GM12872 (cell line): ENCODE measurements around the gene INHA.

Source experiments
- TF ChIP-seq, protein P1 (sequence below): IDR thresholded peaks from 3 replicates; pipeline ENCODE4 v1.5.1; 2011; ENCODE audit warnings: low read depth, mild to moderate bottlenecking, low read length, moderate library complexity; ENCODE audit not compliant: insufficient read depth

INHA gene, protein sequence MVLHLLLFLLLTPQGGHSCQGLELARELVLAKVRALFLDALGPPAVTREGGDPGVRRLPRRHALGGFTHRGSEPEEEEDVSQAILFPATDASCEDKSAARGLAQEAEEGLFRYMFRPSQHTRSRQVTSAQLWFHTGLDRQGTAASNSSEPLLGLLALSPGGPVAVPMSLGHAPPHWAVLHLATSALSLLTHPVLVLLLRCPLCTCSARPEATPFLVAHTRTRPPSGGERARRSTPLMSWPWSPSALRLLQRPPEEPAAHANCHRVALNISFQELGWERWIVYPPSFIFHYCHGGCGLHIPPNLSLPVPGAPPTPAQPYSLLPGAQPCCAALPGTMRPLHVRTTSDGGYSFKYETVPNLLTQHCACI

DNA sequence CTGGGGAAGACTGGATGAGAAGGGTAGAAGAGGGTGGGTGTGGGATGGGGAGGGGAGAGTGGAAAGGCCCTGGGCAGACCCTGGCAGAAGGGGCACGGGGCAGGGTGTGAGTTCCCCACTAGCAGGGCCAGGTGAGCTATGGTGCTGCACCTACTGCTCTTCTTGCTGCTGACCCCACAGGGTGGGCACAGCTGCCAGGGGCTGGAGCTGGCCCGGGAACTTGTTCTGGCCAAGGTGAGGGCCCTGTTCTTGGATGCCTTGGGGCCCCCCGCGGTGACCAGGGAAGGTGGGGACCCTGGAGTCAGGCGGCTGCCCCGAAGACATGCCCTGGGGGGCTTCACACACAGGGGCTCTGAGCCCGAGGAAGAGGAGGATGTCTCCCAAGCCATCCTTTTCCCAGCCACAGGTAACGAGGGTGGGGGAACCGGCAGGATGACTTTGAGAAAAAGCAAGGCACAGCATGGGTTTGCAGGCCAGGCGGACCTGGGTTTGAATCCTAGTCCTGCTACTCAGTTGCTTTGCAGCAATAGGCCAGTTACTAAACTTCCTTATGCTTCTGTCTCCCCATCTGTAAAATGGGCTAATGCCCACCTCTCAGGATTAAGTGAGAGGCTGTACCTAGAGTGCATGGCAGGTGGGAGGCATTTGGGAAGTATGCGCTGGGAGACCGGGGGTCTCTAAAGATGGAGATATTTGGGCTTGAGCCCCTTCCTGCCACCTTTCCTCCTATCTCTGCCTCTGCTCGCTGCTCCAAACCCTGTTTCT is at the start of gene INHA:
TSS of gene INHA (plus strand) at position 74 of the 765 bp plus-strand sequence. CDS start at position 139, 65 bp downstream.
- TF ChIP-seq, protein P1, sequence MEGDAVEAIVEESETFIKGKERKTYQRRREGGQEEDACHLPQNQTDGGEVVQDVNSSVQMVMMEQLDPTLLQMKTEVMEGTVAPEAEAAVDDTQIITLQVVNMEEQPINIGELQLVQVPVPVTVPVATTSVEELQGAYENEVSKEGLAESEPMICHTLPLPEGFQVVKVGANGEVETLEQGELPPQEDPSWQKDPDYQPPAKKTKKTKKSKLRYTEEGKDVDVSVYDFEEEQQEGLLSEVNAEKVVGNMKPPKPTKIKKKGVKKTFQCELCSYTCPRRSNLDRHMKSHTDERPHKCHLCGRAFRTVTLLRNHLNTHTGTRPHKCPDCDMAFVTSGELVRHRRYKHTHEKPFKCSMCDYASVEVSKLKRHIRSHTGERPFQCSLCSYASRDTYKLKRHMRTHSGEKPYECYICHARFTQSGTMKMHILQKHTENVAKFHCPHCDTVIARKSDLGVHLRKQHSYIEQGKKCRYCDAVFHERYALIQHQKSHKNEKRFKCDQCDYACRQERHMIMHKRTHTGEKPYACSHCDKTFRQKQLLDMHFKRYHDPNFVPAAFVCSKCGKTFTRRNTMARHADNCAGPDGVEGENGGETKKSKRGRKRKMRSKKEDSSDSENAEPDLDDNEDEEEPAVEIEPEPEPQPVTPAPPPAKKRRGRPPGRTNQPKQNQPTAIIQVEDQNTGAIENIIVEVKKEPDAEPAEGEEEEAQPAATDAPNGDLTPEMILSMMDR: no peak

DNA sequence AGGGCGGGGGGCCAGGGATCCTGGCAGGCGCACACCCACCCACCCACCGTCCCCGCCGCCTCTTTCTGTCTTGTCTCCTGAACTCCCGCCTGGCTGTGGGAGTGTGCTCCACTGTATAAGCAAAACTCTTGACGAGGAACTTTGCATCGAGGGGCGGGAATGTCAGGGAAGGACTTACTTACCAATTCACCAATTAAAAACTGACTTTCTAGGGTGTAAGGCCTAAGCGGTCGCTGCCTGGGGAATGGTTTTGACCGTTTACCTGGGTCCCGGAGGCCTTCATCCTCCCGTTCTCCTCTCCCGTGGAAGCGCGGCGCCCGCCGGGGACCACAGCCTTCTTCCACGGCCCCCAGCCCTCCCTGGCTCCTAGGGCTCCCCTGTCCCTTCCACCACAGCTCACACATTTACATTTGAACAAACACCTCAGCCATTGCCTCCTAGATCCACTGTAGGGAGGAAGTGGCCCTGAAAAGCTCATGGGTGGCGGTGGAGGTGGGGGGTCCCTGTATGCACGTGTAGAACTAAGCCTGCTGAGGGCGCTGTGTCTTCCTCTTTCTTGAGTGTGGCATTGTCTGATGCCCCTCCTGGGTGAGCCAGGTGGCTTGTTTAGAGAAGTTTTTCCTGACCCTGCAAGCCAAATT is 49.0 kb upstream of the INHA start:
- TF ChIP-seq, protein P1: no peak

DNA sequence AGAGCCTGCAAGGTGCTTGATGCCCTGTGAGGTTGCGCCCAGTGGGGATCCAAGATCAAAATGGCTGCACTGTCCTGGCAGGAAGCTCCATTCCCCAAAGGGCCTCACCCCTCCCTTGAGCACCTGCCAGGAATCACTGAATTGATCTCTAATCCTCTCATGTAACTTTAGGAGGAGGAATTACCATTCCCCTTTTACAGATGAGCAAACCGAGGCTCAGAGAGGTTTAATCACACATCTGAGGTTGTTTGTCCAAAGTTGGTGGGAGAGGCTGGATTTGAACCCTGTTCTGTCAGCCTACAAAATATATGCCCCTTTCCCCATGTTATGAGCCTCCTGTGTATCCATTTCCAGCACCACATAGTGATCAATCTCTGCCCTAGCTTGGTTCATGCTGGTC is 47.3 kb upstream of the INHA start:
- TF ChIP-seq, protein P1: no peak

DNA sequence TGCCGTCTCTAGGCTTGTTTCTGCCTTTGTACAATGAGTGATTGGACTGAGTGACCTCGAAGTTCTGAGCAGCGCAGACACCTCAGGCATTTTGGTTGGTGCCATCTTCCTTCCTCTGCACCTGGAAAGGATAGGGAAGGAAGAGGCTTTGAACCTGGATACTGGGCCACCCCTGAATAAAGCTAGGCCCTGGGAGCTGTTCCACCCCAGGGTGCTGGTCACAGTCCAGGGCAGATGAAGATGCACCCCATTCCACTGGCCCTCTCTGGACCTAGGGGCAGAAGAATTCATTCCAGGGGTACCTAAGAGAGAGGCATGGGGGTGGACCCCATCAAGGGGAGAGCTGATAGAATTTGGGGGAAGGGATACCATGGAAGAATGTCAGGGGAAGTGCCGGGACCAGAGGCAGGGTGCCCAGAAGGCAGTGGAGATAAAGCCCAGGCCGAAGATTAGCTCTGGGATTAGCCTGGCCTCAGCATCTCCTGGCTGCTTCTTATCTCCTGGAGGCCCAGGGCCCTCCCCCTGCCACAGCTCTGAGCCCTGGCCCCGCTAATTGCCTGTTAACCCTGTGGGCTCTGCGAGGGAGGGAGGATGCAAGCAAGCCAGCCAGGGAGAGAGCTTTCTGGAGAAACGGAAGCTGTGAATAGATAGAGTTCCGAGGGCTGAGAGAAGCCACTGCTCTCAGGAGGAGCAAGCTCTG is 46.4 kb upstream of the INHA start:
- TF ChIP-seq, protein P1: no peak

DNA sequence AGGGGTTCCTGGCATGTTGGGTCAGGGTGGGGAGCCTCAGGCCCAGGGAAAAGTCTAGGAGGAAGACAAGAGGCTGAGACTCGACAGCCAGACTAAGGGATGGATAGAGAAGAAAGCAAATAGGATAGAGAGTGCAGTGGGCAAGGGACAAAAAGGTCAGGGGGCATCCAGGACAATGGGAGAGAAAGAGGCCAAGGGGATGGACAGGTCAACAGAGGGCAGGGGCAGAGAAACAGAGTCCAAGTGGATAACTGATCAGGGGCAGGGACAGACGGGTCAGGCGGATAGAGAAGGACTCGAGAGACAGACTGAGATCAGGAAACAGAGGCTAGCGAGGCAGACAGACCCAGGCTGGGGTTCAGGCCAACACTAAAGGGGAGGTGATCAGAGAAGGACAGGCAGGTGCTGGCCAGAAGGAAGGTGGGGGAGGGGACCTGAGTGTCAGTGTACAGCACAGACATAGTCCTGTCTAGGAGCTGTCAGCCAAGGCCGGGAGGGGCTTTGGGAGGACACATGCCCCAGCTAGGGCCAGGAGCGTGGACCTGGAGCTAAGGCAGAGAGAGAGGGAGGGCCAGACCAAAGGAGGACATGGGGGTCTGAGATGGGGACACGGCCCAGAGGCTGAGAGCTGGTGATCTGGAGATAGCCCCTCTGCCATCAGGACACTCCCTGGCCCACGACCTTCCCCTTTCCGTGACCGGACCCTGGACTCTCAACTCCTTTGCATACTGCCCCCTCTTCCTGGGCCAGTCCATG is 45.6 kb upstream of the INHA start:
- TF ChIP-seq, protein P1: no peak

DNA sequence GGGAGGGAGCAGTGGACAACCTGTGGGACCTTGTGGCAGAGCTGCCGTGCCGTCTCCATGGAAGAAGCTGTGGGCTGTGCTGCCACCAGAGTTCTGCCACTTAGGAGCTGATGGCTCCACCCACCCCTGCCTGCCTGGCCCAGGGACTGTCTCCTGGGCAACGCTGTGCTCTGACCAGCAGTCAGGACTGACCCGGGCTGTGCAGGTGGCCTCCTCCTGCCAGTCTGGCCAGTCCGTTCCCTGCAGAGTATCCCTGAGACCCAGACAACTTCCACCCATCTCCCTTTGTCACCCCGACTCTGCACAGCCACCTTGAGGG is 45.1 kb upstream of the INHA start:
- TF ChIP-seq, protein P1: no peak
